Mesodermal cell (in vitro differentiated cells): ENCODE results near the gene NBPF9.
"Not testable (repeated sequence)": the region's sequence is repeated elsewhere in the genome, so short reads cannot be mapped to it uniquely, and the experiment has no call there.

Experiments used
- H3K27ac ChIP-seq: 2 replicates; pipeline ENCODE4 v1.7.0; 2013; ENCODE audit warnings: mild to moderate bottlenecking, low read depth, low read length, moderate library complexity; ENCODE audit not compliant: severe bottlenecking
- H3K36me3 ChIP-seq: 2 replicates; pipeline ENCODE4 v1.7.1; 2013; ENCODE audit warnings: mild to moderate bottlenecking, low read length, moderate library complexity; ENCODE audit not compliant: control insufficient read depth, insufficient read depth
- H3K4me1 ChIP-seq: one replicate; pipeline ENCODE4 v1.7.1; 2013; ENCODE audit warnings: mild to moderate bottlenecking, low read length; ENCODE audit not compliant: insufficient read depth, control insufficient read depth, poor library complexity, severe bottlenecking
- H3K4me3 ChIP-seq: 2 replicates; pipeline ENCODE4 v1.7.0; 2013; ENCODE audit warnings: low read length, control low read depth, mild to moderate bottlenecking; ENCODE audit not compliant: insufficient read depth, poor library complexity, severe bottlenecking; ENCODE audit errors: extremely low read depth
- H3K9me3 ChIP-seq: 2 replicates; pipeline ENCODE4 v1.7.1; 2013; ENCODE audit warnings: mild to moderate bottlenecking, low read length, moderate library complexity; ENCODE audit not compliant: control insufficient read depth
- WGBS, 2 experiments: methylation state at CpG; one replicate each; pipeline ENCODE4 v1.1.5; 2013; ENCODE audit warnings: missing lambda C conversion rate in 2 of 2; ENCODE audit not compliant: insufficient coverage in 2 of 2; 5-methylcytosine and 5-hydroxymethylcytosine counted together

NBPF9 gene

GRCh38 chr1:149013513-149013912, 89.8 kb downstream of the NBPF9 start:
- no CpG with 5 or more reads among the region's 4 CpGs for WGBS, 2 experiments
- not testable (repeated sequence) for H3K9me3 ChIP-seq

GRCh38 chr1:149012599-149012998, 90.8 kb downstream of the NBPF9 start:
- H3K36me3 ChIP-seq, H3K27ac ChIP-seq, H3K4me3 ChIP-seq, H3K4me1 ChIP-seq, H3K9me3 ChIP-seq: not testable (repeated sequence)
- no CpG with 5 or more reads among the region's 5 CpGs for WGBS, 2 experiments

More at GRCh38 chr1:149013513-149013912, 89.8 kb downstream of the NBPF9 start:
- not testable (repeated sequence) for H3K27ac ChIP-seq, H3K4me1 ChIP-seq, H3K4me3 ChIP-seq, H3K36me3 ChIP-seq

GRCh38 chr1:149009761-149010160, 93.6 kb downstream of the NBPF9 start:
- not testable (repeated sequence) for H3K36me3 ChIP-seq, H3K4me3 ChIP-seq, H3K4me1 ChIP-seq, H3K27ac ChIP-seq, H3K9me3 ChIP-seq
- WGBS, 2 experiments, result 100% methylated on average over 1 of the region's 3 CpGs; no CpG with 5 or more reads in 1 of the 2 experiments

- no CpG with 5 or more reads among the region's 2 CpGs for WGBS, 2 experiments
Measured at GRCh38 chr1:149008769-149009168, 94.6 kb downstream of the NBPF9 start.

GRCh38 chr1:149008326-149008725, 95.0 kb downstream of the NBPF9 start:
- H3K4me1 ChIP-seq, H3K27ac ChIP-seq, H3K9me3 ChIP-seq, H3K36me3 ChIP-seq, H3K4me3 ChIP-seq: not testable (repeated sequence)
- WGBS, 2 experiments, result no CpG with 5 or more reads among the region's 4 CpGs

More at GRCh38 chr1:149008769-149009168, 94.6 kb downstream of the NBPF9 start:
- not testable (repeated sequence) for H3K36me3 ChIP-seq, H3K4me1 ChIP-seq, H3K27ac ChIP-seq, H3K4me3 ChIP-seq, H3K9me3 ChIP-seq
